Bone marrow (tissue), 2 donors: Measurements from ENCODE around the gene SLC36A3.

ENCODE experiments used
- DNase-seq, 2 donors: peaks; one replicate each; lab custom pipeline; 2025; lab: John Stamatoyannopoulos, UW

Gene SLC36A3

DNA sequence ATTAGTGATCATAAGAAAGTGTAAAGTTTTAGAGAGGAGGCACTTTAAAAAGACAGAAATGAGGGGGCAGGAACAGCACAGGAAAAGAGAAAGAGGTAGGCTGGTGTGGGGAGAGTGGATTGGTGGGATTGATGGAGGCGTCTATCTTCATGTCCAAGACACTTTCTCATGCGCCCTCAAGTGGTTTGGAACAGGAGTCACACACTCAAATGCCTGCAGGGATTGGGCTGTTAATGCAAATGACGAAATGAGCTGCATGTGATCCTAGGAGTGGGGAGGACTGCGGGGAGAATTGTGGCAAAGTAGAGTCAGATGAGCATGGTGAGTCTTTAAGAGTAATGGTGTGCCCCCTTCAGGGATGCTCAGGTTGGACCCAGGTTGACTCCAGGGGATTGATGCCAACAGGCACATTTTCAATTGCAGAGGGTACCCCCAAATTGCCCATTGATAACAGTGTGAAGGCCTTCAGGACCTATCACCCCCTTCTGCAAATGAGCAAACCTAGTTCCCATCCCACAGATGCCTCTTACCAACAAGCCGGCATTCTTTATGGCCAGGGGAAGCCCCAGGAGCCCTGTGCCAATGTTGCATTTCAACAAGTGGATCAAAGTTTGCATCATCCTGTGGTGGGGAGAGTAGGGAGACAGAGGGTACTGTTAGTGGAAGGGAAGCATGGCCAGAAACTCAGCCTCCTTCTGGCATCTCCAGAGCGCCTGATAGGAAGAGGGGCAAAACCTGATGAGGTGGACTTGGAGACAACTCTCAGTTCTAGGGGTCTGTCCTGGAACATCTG, 5.3 kb downstream of the SLC36A3 start:
- no peak for DNase-seq

DNA sequence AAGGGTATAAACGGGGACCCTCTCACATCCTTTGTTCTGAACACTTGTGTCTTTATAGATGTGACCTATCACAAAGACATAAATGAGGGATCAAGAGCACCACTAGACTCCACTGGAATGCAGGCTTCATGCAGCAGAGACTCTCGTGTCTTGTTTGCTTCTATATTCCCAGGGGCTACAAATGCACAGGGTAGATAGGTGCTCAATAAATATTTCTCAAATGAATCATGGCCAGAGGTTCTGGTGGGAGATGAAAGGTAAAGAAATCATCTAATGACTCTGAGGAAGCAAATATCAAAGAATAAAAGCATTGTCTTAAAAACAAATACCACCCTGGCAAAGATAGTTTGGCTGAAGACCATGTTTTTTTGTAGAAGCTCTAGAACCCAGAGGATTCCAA, 6.6 kb downstream of the SLC36A3 start:
- DNase-seq, result no peak

DNA sequence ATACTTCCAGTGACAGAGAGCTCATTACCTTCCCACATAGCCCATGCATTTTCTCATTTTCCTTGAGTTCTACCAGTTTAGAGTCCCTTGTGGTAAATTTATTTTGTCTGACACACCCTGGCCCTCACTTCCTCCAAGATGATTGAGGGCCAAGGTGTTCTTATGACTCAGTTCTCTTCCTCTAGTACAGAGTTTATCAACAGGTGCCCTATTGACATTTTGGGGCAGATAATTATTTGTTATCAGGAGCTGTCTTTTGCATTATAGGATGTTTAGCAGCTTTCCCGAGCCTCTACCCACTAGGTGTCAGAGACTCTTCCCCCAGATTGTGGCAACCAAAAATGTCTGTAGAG, 7.1 kb downstream of the SLC36A3 start:
- no peak for DNase-seq

DNA sequence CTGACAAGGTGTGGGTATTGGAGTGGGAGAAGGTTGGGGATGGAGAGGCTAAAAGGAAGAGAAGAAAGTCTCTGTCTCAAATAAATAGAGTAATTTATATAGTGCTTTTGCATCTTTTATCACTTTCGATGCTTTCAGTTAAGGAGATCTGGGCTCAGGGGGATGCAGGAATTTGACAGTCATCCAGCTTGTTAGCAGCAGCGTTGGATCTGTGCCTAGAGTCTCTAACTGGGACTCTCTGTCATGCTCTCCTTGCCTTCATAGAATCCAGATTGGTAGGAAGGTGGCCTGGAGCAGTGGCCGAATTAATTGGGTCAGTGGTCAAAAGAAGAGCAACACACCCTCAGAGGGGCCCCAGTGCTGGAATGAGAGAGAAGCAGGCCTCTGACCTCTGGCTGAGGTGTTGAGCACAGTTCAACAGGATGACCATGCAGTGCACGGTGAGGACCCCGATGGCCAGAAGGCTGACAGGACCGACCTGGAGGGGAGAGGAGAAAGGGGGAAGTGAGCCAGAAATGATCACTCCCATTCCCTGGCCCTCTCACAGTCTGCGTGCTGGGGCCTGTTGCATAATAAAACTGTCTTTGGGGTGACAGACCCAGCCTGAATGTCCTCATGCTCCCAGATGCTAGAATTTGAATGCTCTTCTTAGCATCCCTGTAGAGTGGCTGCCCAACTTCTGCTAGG, 7.6 kb downstream of the SLC36A3 start:
- no peak for DNase-seq

GRCh38 chr5:151295138-151295537, 8.4 kb downstream of the SLC36A3 start:
- DNase-seq, result no peak

- DNase-seq, result no peak
Observed at GRCh38 chr5:151293624-151294023, 9.9 kb downstream of the SLC36A3 start.

DNA sequence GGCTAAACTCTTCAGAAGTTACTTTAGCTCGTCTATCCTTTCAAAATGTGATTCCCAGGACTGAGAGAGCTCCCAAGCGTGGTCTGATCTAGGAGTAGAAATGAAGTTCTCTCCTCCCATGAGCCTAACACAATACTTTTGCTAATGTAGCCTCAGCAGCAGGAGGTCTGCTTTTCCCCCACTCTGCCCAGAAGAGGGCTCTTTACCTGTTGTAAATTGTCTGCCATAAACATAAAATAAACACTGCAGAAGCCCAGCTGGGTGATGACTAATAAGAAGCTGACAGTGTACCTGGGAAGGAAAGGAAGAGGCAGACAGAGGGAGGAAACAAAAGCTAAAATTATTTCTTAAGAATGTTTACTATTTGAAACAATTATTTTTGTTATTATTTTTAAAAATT, 15.4 kb downstream of the SLC36A3 start:
- DNase-seq, result no peak

DNA sequence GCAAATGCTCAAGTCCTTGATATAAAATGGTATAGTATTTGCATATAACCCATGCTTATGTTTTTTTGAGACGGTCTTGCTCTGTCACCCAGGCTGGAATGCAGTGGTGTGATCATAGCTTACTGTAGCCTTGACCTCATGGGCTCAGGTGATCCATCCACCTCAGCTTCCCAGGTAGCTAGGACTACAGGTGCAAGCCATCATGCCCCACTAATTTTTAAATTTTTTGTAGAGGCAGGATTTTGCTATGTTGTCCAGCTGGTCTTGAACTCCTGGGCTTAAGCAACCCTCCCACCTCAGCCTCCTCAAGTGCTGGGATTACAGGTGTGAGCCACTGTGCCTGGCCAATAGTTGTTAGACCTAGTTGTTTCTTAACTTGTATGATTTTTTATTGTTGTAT, 17.3 kb downstream of the SLC36A3 start:
- no peak for DNase-seq

DNA sequence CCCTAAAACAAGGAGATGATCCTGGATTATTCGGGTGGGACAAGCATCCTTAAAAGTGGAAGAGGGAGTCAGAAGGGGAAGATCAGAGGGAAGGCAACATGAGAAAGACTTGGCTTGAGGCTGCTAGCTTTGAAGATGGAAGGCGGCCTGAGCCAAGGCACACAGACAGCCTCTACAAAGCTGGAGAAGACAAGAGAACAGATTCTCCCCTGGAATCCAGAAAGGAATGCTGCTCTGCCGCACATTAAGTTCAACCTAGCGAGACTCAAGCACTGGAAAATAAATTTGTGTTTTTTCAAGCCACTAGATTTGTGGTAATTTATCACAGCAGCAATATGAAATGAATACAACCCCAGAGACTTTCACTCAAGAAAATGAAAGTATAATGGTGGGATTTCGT, 17.9 kb downstream of the SLC36A3 start:
- no peak for DNase-seq

GRCh38 chr5:151284392-151284967, 19.1 kb downstream of the SLC36A3 start:
- no peak for DNase-seq

DNA sequence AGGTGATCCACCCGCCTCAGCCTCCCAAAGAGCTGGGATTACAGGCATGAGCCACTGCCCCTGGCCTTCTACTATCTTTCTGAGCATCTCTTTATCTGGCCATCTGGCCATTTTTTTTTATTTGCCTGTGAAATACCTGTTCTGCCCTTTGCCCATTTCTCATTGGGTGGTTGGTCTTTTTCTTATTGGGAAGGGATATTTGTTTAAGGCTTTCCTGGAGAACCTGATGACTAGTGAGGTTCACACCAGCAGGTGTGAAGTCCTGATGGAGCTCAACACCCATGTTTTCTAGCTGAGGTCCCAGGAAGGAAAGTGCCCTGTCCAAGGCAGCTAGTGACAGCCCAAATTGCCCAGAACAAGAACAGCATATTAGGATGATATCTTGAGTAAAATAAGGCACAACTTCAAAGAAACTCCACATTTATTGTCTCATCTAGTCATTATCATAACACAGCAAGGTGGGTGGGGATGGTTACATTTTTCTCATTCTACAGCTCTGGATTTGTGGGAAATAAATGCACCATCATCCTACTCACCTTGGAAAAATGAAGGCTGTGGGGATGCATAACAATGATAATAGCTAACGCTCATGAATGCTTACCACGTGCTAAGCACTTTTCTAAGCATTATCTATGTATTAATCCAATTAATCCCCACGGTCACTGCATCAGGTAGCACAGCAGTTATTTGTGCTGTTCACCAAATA, 20.3 kb downstream of the SLC36A3 start:
- DNase-seq, result no peak

- DNase-seq, result no peak
Observed at GRCh38 chr5:151281001-151281639, 22.4 kb downstream of the SLC36A3 start.

DNA sequence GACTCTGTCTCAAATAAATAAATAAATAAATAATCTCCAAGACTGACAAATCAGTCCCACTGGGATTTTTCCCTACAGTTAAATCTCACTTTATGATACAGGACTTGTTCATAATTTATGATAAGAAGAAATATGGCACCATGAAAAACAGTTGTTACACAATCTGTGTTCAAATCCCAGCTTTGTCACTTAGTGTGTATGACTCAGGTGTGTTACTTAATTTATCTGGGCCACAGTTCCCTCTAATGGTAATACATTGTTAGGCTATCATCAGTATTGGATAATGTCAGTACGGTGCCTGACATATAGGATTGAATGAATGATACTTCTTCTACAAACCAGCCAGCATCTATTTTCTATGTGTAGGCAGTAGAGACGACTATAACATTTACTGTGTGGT, 23.1 kb downstream of the SLC36A3 start:
- DNase-seq, result no peak

DNA sequence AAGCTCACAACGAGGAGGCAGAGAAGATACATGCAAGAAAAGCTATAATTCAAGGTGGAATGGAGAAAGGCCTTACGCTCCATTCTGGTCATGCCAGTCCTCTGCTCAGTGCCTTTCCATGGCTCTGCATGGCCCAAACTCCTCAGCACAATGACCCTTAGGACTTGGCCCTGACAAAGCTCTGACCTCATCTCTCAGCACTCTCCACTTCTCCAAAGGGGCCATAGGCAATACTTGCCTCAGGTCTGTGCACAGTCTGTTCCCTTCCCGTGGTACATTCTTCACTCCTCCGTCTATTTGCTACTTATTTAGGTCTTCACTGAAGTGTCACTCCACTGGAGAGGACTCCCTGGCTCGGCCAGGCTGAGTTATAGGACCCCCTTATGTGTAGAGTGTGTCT, 24.7 kb downstream of the SLC36A3 start:
- no peak for DNase-seq

DNA sequence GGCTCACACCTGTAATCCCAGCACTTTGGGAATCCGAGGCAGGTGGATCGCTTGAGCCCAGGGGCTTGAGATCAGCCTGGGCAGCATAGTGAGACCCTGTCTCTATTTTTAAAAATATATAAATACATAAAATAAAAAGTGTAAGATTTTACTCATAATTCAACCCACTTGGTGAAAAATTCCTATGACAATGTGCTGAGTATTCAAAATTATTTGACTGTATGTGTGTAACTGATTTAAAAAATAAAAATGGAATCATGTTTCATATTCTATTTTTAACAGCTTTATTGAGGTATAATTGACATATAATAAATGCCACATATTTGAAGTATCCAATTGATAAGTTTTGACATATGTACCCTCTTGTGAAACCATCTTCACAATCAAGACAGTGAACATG, 27.8 kb downstream of the SLC36A3 start:
- no peak for DNase-seq

DNA sequence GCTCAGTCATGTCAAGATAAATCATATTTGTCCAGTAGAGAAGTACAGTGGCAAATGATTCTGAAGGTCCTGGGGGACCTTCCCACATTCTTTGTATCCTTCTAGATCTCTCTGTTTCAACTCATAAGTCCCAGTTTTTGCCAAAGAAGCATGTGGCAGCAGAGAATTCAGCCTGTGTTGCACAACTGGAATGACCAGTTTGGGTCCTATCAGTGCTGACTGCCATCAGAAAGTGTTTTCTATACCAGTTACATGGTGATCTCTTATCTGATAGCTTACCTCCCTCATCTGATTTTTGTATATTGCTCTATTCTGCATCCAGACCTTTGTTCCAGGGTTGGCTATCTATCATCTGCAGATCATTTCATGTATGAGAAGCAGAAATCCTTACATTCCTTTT, 28.9 kb downstream of the SLC36A3 start:
- no peak for DNase-seq

DNA sequence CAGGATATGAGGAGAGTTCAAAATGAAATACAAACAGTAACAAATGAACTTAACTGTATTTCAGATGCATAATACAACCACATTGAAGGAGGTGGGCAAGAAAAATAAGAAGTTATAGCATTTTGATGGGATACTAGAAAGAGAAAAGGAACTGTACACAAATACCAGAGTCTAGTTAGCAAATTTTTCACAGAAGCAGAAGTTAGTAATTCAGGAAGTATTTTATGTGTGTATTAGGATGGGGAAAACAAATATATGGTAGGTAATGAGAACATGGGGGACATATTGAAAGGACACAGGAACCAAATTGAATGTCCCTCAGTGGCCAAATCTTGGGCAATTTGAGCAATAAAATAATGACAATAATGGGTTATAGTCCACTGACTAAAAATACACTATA, 32.2 kb downstream of the SLC36A3 start:
- no peak for DNase-seq

- DNase-seq, result no peak
Observed at GRCh38 chr5:151270599-151270998, 33.0 kb downstream of the SLC36A3 start.

- no peak for DNase-seq
Observed at GRCh38 chr5:151267491-151268260, 35.9 kb downstream of the SLC36A3 start.

DNA sequence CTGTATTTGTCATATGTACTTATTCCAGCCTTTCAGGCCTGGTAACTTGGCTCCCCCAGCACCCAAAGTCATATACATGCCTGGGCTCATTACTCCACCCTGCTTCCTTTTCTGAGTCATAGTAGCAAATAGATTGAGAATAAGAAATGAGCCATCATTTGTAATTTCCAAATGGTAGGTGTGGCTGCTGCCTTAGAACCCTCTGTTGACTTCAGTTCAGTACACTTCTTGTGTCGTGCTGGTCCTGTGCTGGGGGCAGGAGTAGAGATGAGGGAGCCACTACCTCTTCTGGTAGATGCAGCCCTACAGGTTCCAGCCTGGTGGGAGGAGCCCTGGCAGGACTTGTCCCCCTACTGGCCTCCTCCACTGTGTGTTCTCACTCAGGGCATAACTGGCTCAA, 39.5 kb downstream of the SLC36A3 start:
- DNase-seq, result peak in 1 of 2 donors; percentile 26

DNA sequence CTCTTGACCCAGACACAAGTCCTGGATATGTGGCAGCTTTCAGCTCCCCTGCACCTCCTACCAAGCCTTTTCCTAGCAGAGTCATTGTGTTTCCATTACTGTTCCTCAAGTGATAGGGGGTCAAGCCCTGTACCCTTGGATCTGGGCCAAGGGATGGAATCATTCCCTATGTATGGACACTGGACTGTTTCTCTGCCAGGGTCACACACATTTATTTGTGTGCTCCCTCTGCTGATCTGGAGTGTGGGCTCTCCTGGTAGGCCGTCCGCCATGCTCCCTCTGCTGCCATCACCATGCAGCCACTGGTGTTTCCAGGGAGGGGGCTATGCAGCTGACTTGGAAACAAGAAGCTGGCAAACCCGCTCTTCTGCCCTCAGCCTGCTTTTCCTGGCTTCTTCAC, 41.0 kb downstream of the SLC36A3 start:
- no peak for DNase-seq

GRCh38 chr5:151259931-151260330, 43.6 kb downstream of the SLC36A3 start:
- DNase-seq, result no peak
